HCT116 (cell line): ENCODE results near the gene EPG5. TPM values are rescaled to one million over a fixed set of nuclear protein-coding genes. Genes with fewer than 3 reads are reported as not detected.
A peak's percentile ranks its signal among the peaks of the same experiment; 100 is the strongest.

Source experiments
- ATAC-seq: fragments of 200-7000 bp; cut with Tn5 transposase; 2 replicates; pipeline ENCODE4 v1.9.1; 2020; ENCODE audit warnings: mild to moderate bottlenecking, moderate library complexity
- BruUV-seq: library from RNA; stranded (reverse); fragments of 400-500 nt; replicated peaks from 2 replicates; lab custom pipeline; 2021; lab: Mats Ljungman, UMichigan
- CTCF ChIA-PET: fragments of 300-600 bp; sonication (Branson Sonifier 250); formaldehyde crosslinking; loops from one replicate; lab custom pipeline; 2021; ENCODE audit warnings: antibody characterized with exemption; lab: Charles Lee
- POLR2A ChIA-PET: fragments of 300-600, 350-600 bp; sonication (Branson Sonifier 250); formaldehyde crosslinking; loops from one replicate; lab custom pipeline; 2021; ENCODE audit warnings: antibody characterized with exemption; lab: Charles Lee
- RAD21 ChIA-PET, 2 experiments: fragments of 300-600 bp; sonication (Branson Sonifier 250); formaldehyde crosslinking; loops; one replicate each; lab custom pipeline; 2023; ENCODE audit warnings: low total read pairs in 2 of 2; ENCODE audit not compliant: uncharacterized antibody in 2 of 2, unreplicated experiment in 2 of 2, low non-redundant PET in 1 of 2; lab: Charles Lee
- DNase-seq: peaks from one replicate; pipeline ENCODE4 v3.0.0-alpha.2; 2010; ENCODE audit warnings: low read depth, low spot score
- H2AFZ ChIP-seq: fragments of 200-600 bp; shearing (Covaris generic), sonication (generic); 2 replicates; pipeline ENCODE4 v1.6.1; 2017; ENCODE audit warnings: low read depth, mixed run types, mixed read lengths, antibody characterized with exemption, low read length; ENCODE audit not compliant: poor library complexity, severe bottlenecking
- H3K27ac ChIP-seq: 2 replicates; pipeline ENCODE4 v1.5.1; 2012; ENCODE audit warnings: low read depth, low read length
- H3K27me3 ChIP-seq: fragments of 200-600 bp; sonication (generic); 2 replicates; pipeline ENCODE4 v1.6.1; 2016; ENCODE audit warnings: mixed run types, low read length, mixed read lengths; ENCODE audit not compliant: insufficient read depth
- H3K36me3 ChIP-seq, 2 experiments: fragments of 200-500 bp in 1 of 2; fragments of 200-600 bp in 1 of 2; sonication (Bioruptor generic) in 1 of 2; sonication (generic) in 1 of 2; 2 replicates each; pipeline versions ENCODE4 v1.5.1 to v1.6.1; 2014 to 2016; ENCODE audit warnings: low read length in 2 of 2, inconsistent platforms in 1 of 2, mixed read lengths in 1 of 2, mixed run types in 1 of 2; ENCODE audit not compliant: insufficient read depth in 2 of 2, control insufficient read depth in 1 of 2
- H3K4me1 ChIP-seq, 2 experiments: fragments of 200-600 bp in 1 of 2; sonication (generic) in 1 of 2; 2 replicates each; pipeline versions ENCODE4 v1.5.1 to v1.6.1; 2012 to 2017; ENCODE audit warnings: low read length in 2 of 2, inconsistent platforms in 1 of 2, mild to moderate bottlenecking in 1 of 2, mixed read lengths in 1 of 2, mixed run types in 1 of 2, moderate library complexity in 1 of 2; ENCODE audit not compliant: insufficient read depth in 2 of 2, control insufficient read depth in 1 of 2
- H3K4me2 ChIP-seq: fragments of 200-600 bp; sonication (generic); 2 replicates; pipeline ENCODE4 v1.6.1; 2017; ENCODE audit warnings: mixed run types, low read length, mixed read lengths
- H3K4me3 ChIP-seq, 2 experiments: fragments of 200-600 bp in 1 of 2; sonication (generic) in 1 of 2; replicated peaks in 1 of 2; 2 replicates each; pipeline ENCODE4 v1.5.1; 2011 to 2016; ENCODE audit warnings: low read length in 2 of 2, control low read depth in 1 of 2, low read depth in 1 of 2, mild to moderate bottlenecking in 1 of 2, mixed read lengths in 1 of 2, mixed run types in 1 of 2
- H3K79me2 ChIP-seq: fragments of 200-600 bp; sonication (generic); 2 replicates; pipeline ENCODE4 v1.6.1; 2017; ENCODE audit warnings: mild to moderate bottlenecking, mixed run types, low read length, moderate library complexity, mixed read lengths; ENCODE audit not compliant: insufficient read depth
- H3K9ac ChIP-seq: fragments of 200-600 bp; sonication (generic); 2 replicates; pipeline ENCODE4 v1.6.1; 2016; ENCODE audit warnings: low read length, mixed read lengths
- H3K9me2 ChIP-seq: fragments of 200-600 bp; sonication (generic), shearing (Covaris generic); 2 replicates; pipeline ENCODE4 v1.6.1; 2017; ENCODE audit warnings: mixed run types, mild to moderate bottlenecking, moderate library complexity; ENCODE audit not compliant: insufficient read depth
- H3K9me3 ChIP-seq, 2 experiments: fragments of 200-500 bp in 1 of 2; fragments of 200-600 bp in 1 of 2; sonication (Bioruptor generic) in 1 of 2; sonication (generic) in 1 of 2; 2 replicates each; pipeline ENCODE4 v1.6.1; 2014 to 2017; ENCODE audit warnings: low read length in 2 of 2, mixed read lengths in 2 of 2, inconsistent platforms in 1 of 2, low read depth in 1 of 2, mild to moderate bottlenecking in 1 of 2, mixed run types in 1 of 2, moderate library complexity in 1 of 2; ENCODE audit not compliant: control insufficient read depth in 1 of 2, insufficient read depth in 1 of 2
- H4K20me1 ChIP-seq: fragments of 200-600 bp; sonication (generic), shearing (Covaris generic); 2 replicates; pipeline ENCODE4 v1.6.1; 2017; ENCODE audit warnings: mixed run types, mild to moderate bottlenecking, moderate library complexity; ENCODE audit not compliant: insufficient read depth
- CBX3 ChIP-seq: IDR thresholded peaks from 2 replicates; pipeline ENCODE4 v1.6.1; 2012; ENCODE audit warnings: low read depth
- CEBPB ChIP-seq: IDR thresholded peaks from 2 replicates; pipeline ENCODE4 v1.6.1; 2012; ENCODE audit warnings: low read depth
- EGR1 ChIP-seq: IDR thresholded peaks from 2 replicates; pipeline ENCODE4 v1.6.1; 2012; ENCODE audit warnings: low read depth
- EZH2phosphoT487 ChIP-seq: fragments of 200-600 bp; IDR thresholded peaks from 2 replicates; pipeline ENCODE4 v1.6.1; 2018; ENCODE audit warnings: antibody characterized with exemption, borderline replicate concordance
- FOSL1 ChIP-seq: IDR thresholded peaks from 2 replicates; pipeline ENCODE4 v1.6.1; 2012; ENCODE audit warnings: low read depth
- JUND ChIP-seq: IDR thresholded peaks from 2 replicates; pipeline ENCODE4 v1.6.1; 2012
- POLR2AphosphoS5 ChIP-seq: IDR thresholded peaks from 2 replicates; pipeline ENCODE4 v1.6.1; 2011; ENCODE audit warnings: mild to moderate bottlenecking, low read depth, low read length, moderate library complexity
- SIN3A ChIP-seq: IDR thresholded peaks from 2 replicates; pipeline ENCODE4 v1.6.1; 2012; ENCODE audit warnings: low read depth
- SP1 ChIP-seq: IDR thresholded peaks from 2 replicates; pipeline ENCODE4 v1.6.1; 2012; ENCODE audit warnings: low read depth
- TCF7L2 ChIP-seq: IDR thresholded peaks from 2 replicates; pipeline ENCODE4 v1.7.0; 2011; ENCODE audit warnings: borderline replicate concordance, inconsistent platforms; ENCODE audit not compliant: insufficient read depth, insufficient read length; ENCODE audit errors: extremely low read depth
- ZFX ChIP-seq: fragments of 450-650 bp; IDR thresholded peaks from 2 replicates; pipeline ENCODE4 v1.6.1; 2017
- ZNF274 ChIP-seq: fragments of 200-500 bp; sonication (Bioruptor generic); IDR thresholded peaks from 2 replicates; pipeline ENCODE4 v1.6.1; 2014; ENCODE audit warnings: mild to moderate bottlenecking, low read depth, low read length, inconsistent platforms
- intact Hi-C: fragments of 100-400 bp; cut with micrococcal nuclease; formaldehyde crosslinking; loops from 2 replicates; pipeline ENCODE4 v1.10.0; 2022
- total RNA-seq: library from RNA; stranded (reverse); gene quantifications from one replicate; pipeline ENCODE4 v1.2.1, GENCODE V29; 2021; ENCODE audit not compliant: unreplicated experiment
- TF ChIP-seq, protein P1 (sequence below), 3 experiments: fragments of 200-600 bp in 1 of 3; sonication (generic) in 1 of 3; IDR thresholded peaks in 2 of 3; conservative IDR thresholded peaks in 1 of 3; 2 replicates each; pipeline ENCODE4 v1.5.1; 2012 to 2017; ENCODE audit warnings: low read depth in 2 of 3, low read length in 2 of 3, antibody characterized with exemption in 1 of 3, borderline replicate concordance in 1 of 3, control low read depth in 1 of 3, mild to moderate bottlenecking in 1 of 3, mixed read lengths in 1 of 3, mixed run types in 1 of 3, moderate library complexity in 1 of 3; ENCODE audit not compliant: insufficient read depth in 1 of 3
- TF ChIP-seq, protein P2 (sequence below): IDR thresholded peaks from 2 replicates; pipeline ENCODE4 v1.6.1; 2012
- TF ChIP-seq, protein P3 (sequence below): IDR thresholded peaks from 2 replicates; pipeline ENCODE4 v1.6.1; 2012

Gene EPG5
- total RNA-seq, 1 experiment from 2014 or later = 12.9 TPM

DNA sequence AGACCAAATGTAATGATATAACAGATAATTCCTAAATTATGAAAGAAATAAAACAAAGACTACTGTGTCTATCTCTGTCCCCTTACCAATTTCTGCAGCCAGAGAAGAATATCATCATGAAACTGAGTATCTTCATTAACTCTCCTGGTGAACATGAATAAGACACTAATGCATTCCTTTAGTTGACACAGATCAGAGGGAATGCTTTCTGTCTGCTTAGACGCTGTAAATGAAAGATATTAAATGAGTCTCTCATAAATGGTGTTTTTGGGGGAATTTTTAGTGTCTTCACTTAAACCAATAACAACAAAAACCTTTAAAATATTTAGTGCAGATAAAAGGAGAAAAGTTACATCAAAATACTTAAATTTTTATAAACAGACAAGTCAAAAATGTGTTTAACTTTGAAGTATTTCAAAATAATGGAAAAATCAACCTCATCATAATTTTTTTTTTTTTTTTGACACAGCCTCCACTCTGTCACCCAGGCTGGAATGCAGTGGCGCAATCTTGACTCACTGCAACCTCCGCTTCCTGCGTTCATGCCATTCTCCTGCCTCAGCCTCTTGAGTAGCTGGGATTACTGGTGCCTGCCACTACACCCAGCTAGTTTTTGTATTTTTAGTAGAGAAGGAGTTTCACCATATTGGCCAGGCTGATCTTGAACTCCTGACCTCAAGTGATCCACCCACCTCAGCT, 16.0 kb downstream of the EPG5 start:
- BruUV-seq = no TSS peak
- RAD21 ChIA-PET = no interaction called here

More for the DNA sequence above, 16.0 kb downstream of the EPG5 start:
- H3K36me3 ChIP-seq = peaks cover 17 to 23% of the 10 kb centered on the region in 2 experiments
- peak; percentile 70 for ATAC-seq
- H3K4me2 ChIP-seq = peak overlapping the region; percentile 52
- no peak overlapping the region for H2AFZ ChIP-seq
- no peaks in the 10 kb centered on the region for H3K9me2 ChIP-seq
- H3K27ac ChIP-seq = peak overlapping the region; percentile 28; the same call in 1 of the 2 replicates
- CTCF ChIA-PET = no interaction called here
- no peak overlapping the region for H3K9ac ChIP-seq
- intact Hi-C loops = no loop called here
- POLR2A ChIA-PET = no interaction called here
- H4K20me1 ChIP-seq = no peaks in the 10 kb centered on the region
- H3K4me1 ChIP-seq = peaks cover 10 to 40% of the 10 kb centered on the region in 2 experiments
- H3K4me3 ChIP-seq = no peak overlapping the region
- no peaks in the 10 kb centered on the region for H3K27me3 ChIP-seq
- H3K9me3 ChIP-seq = no peaks in the 10 kb centered on the region
- peak; percentile 28 for DNase-seq
- TF ChIP-seq TCF7L2 (no peak), EGR1 (peak; percentile 36; the same call in 1 of the 2 replicates), ZFX (no peak), CEBPB (peak; percentile 95), CBX3 (peak; percentile 64; the same call in 1 of the 2 replicates), FOSL1 (peak; percentile 68), POLR2AphosphoS5 (no peak), SP1 (peak; percentile 46), EZH2phosphoT487 (no peak), ZNF274 (no peak), JUND (peak; percentile 49), SIN3A (0 out of 2 replicates have a peak, but pooled peaks have one; percentile 28)
- TF ChIP-seq, protein P1, sequence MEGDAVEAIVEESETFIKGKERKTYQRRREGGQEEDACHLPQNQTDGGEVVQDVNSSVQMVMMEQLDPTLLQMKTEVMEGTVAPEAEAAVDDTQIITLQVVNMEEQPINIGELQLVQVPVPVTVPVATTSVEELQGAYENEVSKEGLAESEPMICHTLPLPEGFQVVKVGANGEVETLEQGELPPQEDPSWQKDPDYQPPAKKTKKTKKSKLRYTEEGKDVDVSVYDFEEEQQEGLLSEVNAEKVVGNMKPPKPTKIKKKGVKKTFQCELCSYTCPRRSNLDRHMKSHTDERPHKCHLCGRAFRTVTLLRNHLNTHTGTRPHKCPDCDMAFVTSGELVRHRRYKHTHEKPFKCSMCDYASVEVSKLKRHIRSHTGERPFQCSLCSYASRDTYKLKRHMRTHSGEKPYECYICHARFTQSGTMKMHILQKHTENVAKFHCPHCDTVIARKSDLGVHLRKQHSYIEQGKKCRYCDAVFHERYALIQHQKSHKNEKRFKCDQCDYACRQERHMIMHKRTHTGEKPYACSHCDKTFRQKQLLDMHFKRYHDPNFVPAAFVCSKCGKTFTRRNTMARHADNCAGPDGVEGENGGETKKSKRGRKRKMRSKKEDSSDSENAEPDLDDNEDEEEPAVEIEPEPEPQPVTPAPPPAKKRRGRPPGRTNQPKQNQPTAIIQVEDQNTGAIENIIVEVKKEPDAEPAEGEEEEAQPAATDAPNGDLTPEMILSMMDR (IDR thresholded peaks at IDR 0.05 in 2 of 3, conservative IDR thresholded peaks at IDR 0.05 in 1 of 3; ENCODE audit: borderline replicate concordance in 1 of 3, insufficient read depth in 1 of 3, low read depth in 2 of 3, low read length in 2 of 3) = no peak
- TF ChIP-seq, protein P2, sequence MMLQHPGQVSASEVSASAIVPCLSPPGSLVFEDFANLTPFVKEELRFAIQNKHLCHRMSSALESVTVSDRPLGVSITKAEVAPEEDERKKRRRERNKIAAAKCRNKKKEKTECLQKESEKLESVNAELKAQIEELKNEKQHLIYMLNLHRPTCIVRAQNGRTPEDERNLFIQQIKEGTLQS = peak; percentile 41; the same call in 1 of the 2 replicates
- TF ChIP-seq, protein P3, sequence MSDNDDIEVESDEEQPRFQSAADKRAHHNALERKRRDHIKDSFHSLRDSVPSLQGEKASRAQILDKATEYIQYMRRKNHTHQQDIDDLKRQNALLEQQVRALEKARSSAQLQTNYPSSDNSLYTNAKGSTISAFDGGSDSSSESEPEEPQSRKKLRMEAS = peak; percentile 23; the same call in 1 of the 2 replicates
- no peaks in the 10 kb centered on the region for H3K79me2 ChIP-seq
